ENCODE data around the gene SPATA16. TPM values are rescaled to one million over a fixed set of nuclear protein-coding genes. Genes with fewer than 3 reads are reported as not detected.

The SPATA16 gene
- total RNA-seq, 4 donors from 2014 or later = not detected

DNA sequence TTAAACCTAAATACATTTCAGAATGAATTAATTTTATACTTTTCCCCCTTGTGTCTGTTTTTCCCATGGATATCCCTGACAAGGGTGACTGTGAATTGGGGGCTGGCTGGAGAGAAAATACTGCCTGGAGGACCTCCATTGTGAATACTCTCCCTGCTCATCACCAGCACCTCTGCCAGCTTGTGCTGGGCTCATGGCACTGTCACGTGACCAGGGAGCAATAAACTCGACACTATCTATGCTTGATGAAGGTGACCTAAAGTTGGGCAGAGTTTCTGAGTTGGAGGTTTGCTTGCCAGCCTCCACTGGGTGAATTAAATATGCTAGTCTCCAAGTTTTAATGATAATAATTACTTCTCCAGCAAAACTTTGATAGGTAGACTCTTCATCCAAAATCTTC lies 189.5 kb downstream of the SPATA16 start:
- no peaks in the 10 kb centered on the region for H3K27me3 ChIP-seq
- H3K4me3 ChIP-seq = no peak overlapping the region
- TF ChIP-seq EP300 (IDR thresholded peaks at IDR 0.05) (no peak), POLR2A (IDR thresholded peaks at IDR 0.05) (no peak), POLR2AphosphoS5 (IDR thresholded peaks at IDR 0.05) (no peak)
- TF ChIP-seq, protein P1, sequence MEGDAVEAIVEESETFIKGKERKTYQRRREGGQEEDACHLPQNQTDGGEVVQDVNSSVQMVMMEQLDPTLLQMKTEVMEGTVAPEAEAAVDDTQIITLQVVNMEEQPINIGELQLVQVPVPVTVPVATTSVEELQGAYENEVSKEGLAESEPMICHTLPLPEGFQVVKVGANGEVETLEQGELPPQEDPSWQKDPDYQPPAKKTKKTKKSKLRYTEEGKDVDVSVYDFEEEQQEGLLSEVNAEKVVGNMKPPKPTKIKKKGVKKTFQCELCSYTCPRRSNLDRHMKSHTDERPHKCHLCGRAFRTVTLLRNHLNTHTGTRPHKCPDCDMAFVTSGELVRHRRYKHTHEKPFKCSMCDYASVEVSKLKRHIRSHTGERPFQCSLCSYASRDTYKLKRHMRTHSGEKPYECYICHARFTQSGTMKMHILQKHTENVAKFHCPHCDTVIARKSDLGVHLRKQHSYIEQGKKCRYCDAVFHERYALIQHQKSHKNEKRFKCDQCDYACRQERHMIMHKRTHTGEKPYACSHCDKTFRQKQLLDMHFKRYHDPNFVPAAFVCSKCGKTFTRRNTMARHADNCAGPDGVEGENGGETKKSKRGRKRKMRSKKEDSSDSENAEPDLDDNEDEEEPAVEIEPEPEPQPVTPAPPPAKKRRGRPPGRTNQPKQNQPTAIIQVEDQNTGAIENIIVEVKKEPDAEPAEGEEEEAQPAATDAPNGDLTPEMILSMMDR (IDR thresholded peaks at IDR 0.05) = no peak
- DNase-seq (ENCODE audit: low spot score in 2 of 2) = no peak
- no peak overlapping the region for H3K27ac ChIP-seq
- H3K9me3 ChIP-seq = no peaks in the 10 kb centered on the region
- H3K36me3 ChIP-seq = no peaks in the 10 kb centered on the region
- WGBS = 58% methylated on average over 2 of the region's 2 CpGs
- no peaks in the 10 kb centered on the region for H3K4me1 ChIP-seq

DNA sequence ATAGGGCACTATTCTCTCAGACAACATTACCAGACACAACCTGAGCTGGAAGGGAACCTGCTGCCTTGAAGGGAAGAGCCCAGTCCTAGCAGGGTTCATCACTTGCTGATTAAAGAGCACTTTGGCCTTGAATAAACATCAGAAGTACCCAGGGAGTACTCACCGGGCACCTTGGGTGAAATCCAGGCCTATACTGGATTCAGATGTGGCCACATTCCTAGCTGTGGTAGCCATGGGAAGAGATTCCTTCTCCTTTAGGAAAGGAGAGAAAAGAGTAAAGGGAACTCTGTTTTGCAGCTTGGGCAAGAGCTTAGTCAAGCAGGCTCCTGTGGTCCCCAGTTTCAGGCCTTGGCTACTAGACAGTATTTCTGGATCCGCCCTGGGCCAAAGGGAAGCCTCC lies 195.0 kb downstream of the SPATA16 start:
- Histone ChIP-seq H3K4me3 (no peak overlapping the region), H3K27ac (no peak overlapping the region), H3K4me1 (no peaks in the 10 kb centered on the region), H3K27me3 (no peaks in the 10 kb centered on the region), H3K9me3 (no peaks in the 10 kb centered on the region), H3K36me3 (no peaks in the 10 kb centered on the region)
- WGBS = 89% methylated on average over 2 of the region's 2 CpGs
- TF ChIP-seq, protein P1 (IDR thresholded peaks at IDR 0.05) = no peak
- TF ChIP-seq POLR2AphosphoS5 (IDR thresholded peaks at IDR 0.05) (no peak), POLR2A (IDR thresholded peaks at IDR 0.05) (no peak), EP300 (IDR thresholded peaks at IDR 0.05) (no peak)
- no peak for DNase-seq (ENCODE audit: low spot score in 2 of 2)

DNA sequence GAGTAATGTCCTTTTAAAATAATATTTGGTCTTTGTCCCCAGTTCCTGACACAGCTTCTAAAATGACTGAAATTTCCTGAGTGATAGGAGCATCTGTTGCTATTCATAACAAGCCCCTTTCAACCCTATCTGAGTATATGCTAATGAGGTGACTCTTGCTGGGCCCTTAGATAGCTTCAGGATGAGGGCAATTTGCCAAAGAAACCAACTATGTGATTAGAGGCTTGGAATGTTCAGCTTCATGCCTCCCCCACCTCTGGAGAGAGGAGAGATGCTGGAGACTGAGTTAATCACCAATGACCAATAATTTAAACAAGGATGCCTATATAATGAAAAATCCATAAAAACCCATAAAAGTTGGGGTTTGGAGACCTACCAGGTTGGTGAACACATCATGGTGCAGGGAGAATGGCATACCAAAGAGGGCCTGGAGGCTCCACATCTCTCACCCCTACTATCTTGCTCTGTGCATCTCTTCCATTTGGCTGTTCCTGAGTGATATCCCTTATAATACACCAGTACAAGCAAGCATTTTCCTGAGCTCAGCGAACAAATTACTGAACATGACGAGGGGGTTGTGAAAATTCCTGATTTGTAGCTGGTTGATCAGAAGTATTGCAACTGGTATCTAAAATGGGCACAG lies 201.3 kb downstream of the SPATA16 start:
- H3K4me3 ChIP-seq = no peak overlapping the region
- H3K27ac ChIP-seq = no peak overlapping the region
- 93% methylated on average over 2 of the region's 2 CpGs for WGBS
- no peaks in the 10 kb centered on the region for H3K27me3 ChIP-seq
- no peaks in the 10 kb centered on the region for H3K4me1 ChIP-seq
- DNase-seq (ENCODE audit: low spot score in 2 of 2) = no peak
- TF ChIP-seq POLR2A (IDR thresholded peaks at IDR 0.05) (no peak), POLR2AphosphoS5 (IDR thresholded peaks at IDR 0.05) (no peak), EP300 (IDR thresholded peaks at IDR 0.05) (no peak)
- TF ChIP-seq, protein P1 (IDR thresholded peaks at IDR 0.05) = no peak
- H3K9me3 ChIP-seq = no peaks in the 10 kb centered on the region
- H3K36me3 ChIP-seq = no peaks in the 10 kb centered on the region

DNA sequence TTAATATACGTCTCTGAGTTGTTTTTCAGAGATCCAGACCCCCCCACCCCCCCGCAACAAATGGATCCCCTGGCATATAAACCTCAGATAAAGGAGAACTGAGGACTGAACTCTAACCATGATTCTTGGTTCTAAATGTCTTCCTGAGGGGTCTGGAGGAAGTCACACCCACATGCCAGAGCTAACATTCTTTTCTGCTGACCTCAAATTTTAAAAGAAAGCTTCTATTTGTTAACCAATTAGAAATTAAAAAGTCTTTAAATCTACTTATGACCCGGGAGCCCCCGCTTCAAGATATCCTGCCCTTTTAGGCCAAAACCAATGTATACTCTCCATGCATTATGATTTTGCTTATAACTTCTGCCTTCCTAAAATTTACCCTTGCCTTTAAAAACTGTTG lies 202.2 kb downstream of the SPATA16 start:
- H3K4me3 ChIP-seq = no peak overlapping the region
- no peaks in the 10 kb centered on the region for H3K36me3 ChIP-seq
- H3K27me3 ChIP-seq = no peaks in the 10 kb centered on the region
- H3K4me1 ChIP-seq = no peaks in the 10 kb centered on the region
- DNase-seq (ENCODE audit: low spot score in 2 of 2) = no peak
- TF ChIP-seq POLR2AphosphoS5 (IDR thresholded peaks at IDR 0.05) (no peak), EP300 (IDR thresholded peaks at IDR 0.05) (no peak), POLR2A (IDR thresholded peaks at IDR 0.05) (no peak)
- TF ChIP-seq, protein P1 (IDR thresholded peaks at IDR 0.05) = no peak
- H3K27ac ChIP-seq = no peak overlapping the region
- H3K9me3 ChIP-seq = no peaks in the 10 kb centered on the region
- 71% methylated on average over 4 of the region's 4 CpGs for WGBS

DNA sequence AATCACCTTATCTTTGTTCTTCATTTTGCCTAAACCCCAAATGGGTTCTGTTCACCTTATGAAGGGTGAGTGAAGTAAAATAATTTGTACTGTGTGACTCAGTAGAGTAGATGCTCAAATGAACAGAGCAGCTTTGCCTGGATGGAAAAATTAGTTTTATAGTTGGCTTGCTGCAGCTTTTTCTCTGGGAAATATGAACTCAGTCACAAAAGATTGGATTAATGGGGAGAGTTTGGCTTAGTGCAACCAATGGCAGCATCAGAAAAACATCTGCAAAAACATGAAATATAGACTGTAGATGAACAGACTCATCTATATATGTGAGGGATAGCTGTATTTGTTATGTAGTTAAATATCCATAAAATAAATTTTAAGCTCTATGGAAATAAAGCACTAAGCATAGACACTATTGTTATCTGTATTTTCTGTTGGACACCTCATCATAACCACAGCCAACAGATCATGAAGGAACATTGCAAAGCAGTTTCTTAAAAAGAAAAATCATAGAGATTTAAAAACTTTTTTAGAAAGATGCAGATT lies 209.2 kb downstream of the SPATA16 start:
- no peak for DNase-seq (ENCODE audit: low spot score in 2 of 2)
- TF ChIP-seq POLR2AphosphoS5 (IDR thresholded peaks at IDR 0.05) = no peak
- TF ChIP-seq, protein P1 (IDR thresholded peaks at IDR 0.05) = no peak
- no peak for TF ChIP-seq POLR2A (IDR thresholded peaks at IDR 0.05)
- TF ChIP-seq EP300 (IDR thresholded peaks at IDR 0.05) = no peak

More for the DNA sequence above, 209.2 kb downstream of the SPATA16 start:
- Histone ChIP-seq H3K4me3 (no peak overlapping the region), H3K9me3 (no peaks in the 10 kb centered on the region), H3K27me3 (no peaks in the 10 kb centered on the region), H3K36me3 (no peaks in the 10 kb centered on the region), H3K27ac (no peak overlapping the region), H3K4me1 (no peaks in the 10 kb centered on the region)

Measured in suprapubic skin (tissue), 4 donors.